ENCODE results near the gene TNKS1BP1. TPM values are rescaled to one million over a fixed set of nuclear protein-coding genes. Genes with fewer than 3 reads are reported as not detected.

Gene TNKS1BP1
- total and polyA plus RNA-seq, 8 donors, result 119 to 203 (median 141) TPM

GRCh38 chr11:57278721-57279095 lies 46.0 kb downstream of the TNKS1BP1 start:
- DNase-seq, result no peak
- Histone ChIP-seq H3K4me1 (peaks cover 21 to 22% of the 10 kb centered on the region in 2 donors), H3K4me3 (no peak overlapping the region), H3K27me3 (no peaks in the 10 kb centered on the region), H3K27ac (peak overlapping the region in 1 of 2 donors; percentile 77), H3K9me3 (no peaks in the 10 kb centered on the region), H3K36me3 (no peaks in the 10 kb centered on the region)
- no peak for ATAC-seq
- intact Hi-C loops (cut with DNase I), result no loop called here
- TF ChIP-seq CTCF (IDR thresholded peaks at IDR 0.05), result no peak

- no peaks in the 10 kb centered on the region for H3K27me3 ChIP-seq
- H3K4me1 ChIP-seq, result peaks cover 21 to 22% of the 10 kb centered on the region in 2 donors
- no peak overlapping the region for H3K4me3 ChIP-seq
- TF ChIP-seq CTCF (IDR thresholded peaks at IDR 0.05), result peak; percentile 71 to 73
- no peaks in the 10 kb centered on the region for H3K9me3 ChIP-seq
- peak; percentile 89 for ATAC-seq
- no peaks in the 10 kb centered on the region for H3K36me3 ChIP-seq
- intact Hi-C loops (cut with DNase I), result no loop called here
- H3K27ac ChIP-seq, result peak overlapping the region; percentile 70 to 77
- DNase-seq, result peak; percentile 39 to 81 (median 61)
These were observed 46.7 kb downstream of the TNKS1BP1 start for GRCh38 chr11:57277845-57278720.

GRCh38 chr11:57276971-57277675 lies 47.6 kb downstream of the TNKS1BP1 start:
- Histone ChIP-seq H3K4me1 (peaks cover 21 to 22% of the 10 kb centered on the region in 2 donors), H3K9me3 (no peaks in the 10 kb centered on the region), H3K36me3 (no peaks in the 10 kb centered on the region), H3K27me3 (no peaks in the 10 kb centered on the region), H3K4me3 (no peak overlapping the region), H3K27ac (peak overlapping the region; percentile 70 to 77)
- DNase-seq (no peak), ATAC-seq (peak; percentile 34)
- no peak for TF ChIP-seq CTCF (IDR thresholded peaks at IDR 0.05)
- intact Hi-C loops (cut with DNase I), result no loop called here

- DNase-seq (no peak), ATAC-seq (no peak)
- peaks cover 21 to 22% of the 10 kb centered on the region in 2 donors for H3K4me1 ChIP-seq
- peak overlapping the region in 1 of 2 donors; percentile 41 for H3K27ac ChIP-seq
- H3K4me3 ChIP-seq, result no peak overlapping the region
- TF ChIP-seq CTCF (IDR thresholded peaks at IDR 0.05), result no peak
- H3K27me3 ChIP-seq, result no peaks in the 10 kb centered on the region
- no peaks in the 10 kb centered on the region for H3K9me3 ChIP-seq
- intact Hi-C loops (cut with DNase I), result no loop called here
- no peaks in the 10 kb centered on the region for H3K36me3 ChIP-seq
These were observed 48.4 kb downstream of the TNKS1BP1 start for GRCh38 chr11:57276169-57276970.
